ENCODE results near the gene MON1A.

Gene MON1A

DNA sequence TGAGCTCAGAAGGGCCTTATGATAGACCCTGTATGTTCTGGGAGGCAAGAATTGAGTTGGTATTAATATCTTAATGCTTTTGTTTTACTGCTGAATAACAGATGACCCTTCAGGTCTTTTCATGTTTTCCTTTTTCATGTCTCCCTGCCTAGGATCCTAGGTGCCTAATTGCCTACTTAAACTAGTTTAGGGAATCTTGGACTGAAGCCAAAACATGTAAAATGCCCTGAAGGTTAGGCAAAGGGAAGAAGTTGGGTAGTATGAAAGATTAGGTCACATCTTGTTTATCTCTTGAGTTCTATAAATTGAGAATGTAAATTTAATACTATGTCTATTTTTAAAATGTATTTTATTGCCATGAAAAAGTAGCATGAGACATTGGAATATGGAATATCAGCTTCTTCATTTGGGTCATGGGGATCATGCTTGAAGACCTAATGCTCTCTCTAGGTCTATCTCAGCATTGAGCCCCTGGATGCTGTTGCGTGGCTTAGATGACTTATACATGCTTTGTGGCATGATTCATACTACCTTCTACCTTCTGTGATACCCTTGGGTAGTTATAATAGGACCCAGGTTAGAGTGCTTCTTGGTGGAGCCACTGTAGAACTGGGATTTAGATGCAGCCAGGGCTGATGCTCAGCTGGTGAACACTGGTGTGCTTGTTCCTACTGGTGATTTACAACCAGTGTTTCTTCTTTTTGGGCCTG lies 36.8 kb upstream of the MON1A start:
- TF ChIP-seq CTCF (IDR thresholded peaks at IDR 0.05; ENCODE audit: low read depth, low read length) = no peak
- no peaks in the 10 kb centered on the region for H3K27me3 ChIP-seq (ENCODE audit: insufficient read depth, low read depth, severe bottlenecking)
- DNase-seq = no peak
- H3K4me3 ChIP-seq (ENCODE audit: low read depth, low read length) = no peak overlapping the region
- H3K9me3 ChIP-seq (ENCODE audit: severe bottlenecking) = no peaks in the 10 kb centered on the region
- H3K36me3 ChIP-seq = peaks cover 26% of the 10 kb centered on the region
- no peak overlapping the region for H3K27ac ChIP-seq

DNA sequence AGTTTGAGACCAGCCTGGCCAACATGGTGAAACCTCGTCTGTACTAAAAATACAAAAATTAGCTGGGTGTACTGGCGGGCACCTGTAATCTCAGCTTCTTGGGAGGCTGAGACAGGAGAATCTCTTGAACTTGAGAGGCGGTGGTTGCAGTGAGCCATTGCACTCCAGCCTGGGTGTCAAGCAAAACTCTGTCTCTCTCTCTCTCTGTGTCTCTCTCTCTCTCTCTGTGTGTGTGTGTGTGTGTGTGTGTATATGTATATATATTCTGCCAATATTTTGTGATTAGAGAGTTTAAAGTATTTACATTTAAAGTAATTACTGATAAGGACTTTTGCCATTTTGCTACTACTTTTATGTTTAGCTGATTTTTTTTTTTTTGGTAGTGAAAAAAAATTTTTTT lies 26.0 kb upstream of the MON1A start:
- no peaks in the 10 kb centered on the region for H3K27me3 ChIP-seq (ENCODE audit: insufficient read depth, low read depth, severe bottlenecking)
- H3K36me3 ChIP-seq = no peaks in the 10 kb centered on the region; the same call in 1 of the 2 replicates
- H3K4me3 ChIP-seq (ENCODE audit: low read depth, low read length) = no peak overlapping the region
- H3K9me3 ChIP-seq (ENCODE audit: severe bottlenecking) = no peaks in the 10 kb centered on the region
- DNase-seq = no peak
- no peak overlapping the region for H3K27ac ChIP-seq
- no peak for TF ChIP-seq CTCF (IDR thresholded peaks at IDR 0.05; ENCODE audit: low read depth, low read length)

- H3K9me3 ChIP-seq (ENCODE audit: severe bottlenecking) = no peaks in the 10 kb centered on the region
Measured at GRCh38 chr3:49952924-49953323, 23.3 kb upstream of the MON1A start.

GRCh38 chr3:49942651-49943050 lies 13.0 kb upstream of the MON1A start:
- H3K4me3 ChIP-seq (ENCODE audit: low read depth, low read length) = no peak overlapping the region
- no peak overlapping the region for H3K27ac ChIP-seq

More at GRCh38 chr3:49952924-49953323, 23.3 kb upstream of the MON1A start:
- H3K4me3 ChIP-seq (ENCODE audit: low read depth, low read length) = no peak overlapping the region
- DNase-seq = no peak
- no peaks in the 10 kb centered on the region for H3K36me3 ChIP-seq
- TF ChIP-seq CTCF (IDR thresholded peaks at IDR 0.05; ENCODE audit: low read depth, low read length) = no peak
- H3K27ac ChIP-seq = no peak overlapping the region
- no peaks in the 10 kb centered on the region for H3K27me3 ChIP-seq (ENCODE audit: insufficient read depth, low read depth, severe bottlenecking)

DNA sequence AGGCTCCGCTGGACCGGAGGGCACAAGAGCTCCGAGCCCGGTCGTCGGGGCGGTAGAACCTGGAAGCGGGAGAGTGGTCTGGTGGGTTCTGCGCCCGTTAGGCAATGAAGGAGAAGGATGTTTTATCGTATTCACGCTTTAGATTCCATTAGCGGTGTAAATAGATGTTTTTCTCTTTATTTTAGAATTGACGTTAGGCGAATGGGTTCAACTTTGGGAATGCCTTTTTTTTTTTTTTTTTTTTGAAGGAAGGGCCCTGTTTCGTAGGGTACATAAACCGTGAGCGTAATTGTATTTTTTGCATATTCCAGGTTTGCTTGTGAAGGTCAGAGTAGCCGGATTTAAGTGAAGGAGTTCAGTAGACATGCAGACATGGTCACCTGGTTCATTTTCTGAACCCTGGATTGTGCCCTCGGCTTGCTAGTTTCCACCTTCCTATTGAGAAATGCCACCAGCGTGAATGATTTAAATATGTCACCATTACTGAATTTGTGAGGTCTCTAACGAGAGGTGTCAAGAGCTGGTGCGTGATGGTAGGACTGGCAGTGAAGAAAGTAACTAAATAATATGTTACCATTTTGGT lies 11.1 kb upstream of the MON1A start:
- Histone ChIP-seq H3K27me3 (ENCODE audit: insufficient read depth, low read depth, severe bottlenecking) (no peaks in the 10 kb centered on the region), H3K36me3 (peaks cover 19% of the 10 kb centered on the region), H3K27ac (peak overlapping the region; percentile 86), H3K4me3 (ENCODE audit: low read depth, low read length) (peak overlapping the region; percentile 76), H3K9me3 (ENCODE audit: severe bottlenecking) (no peaks in the 10 kb centered on the region)
- TF ChIP-seq CTCF (IDR thresholded peaks at IDR 0.05; ENCODE audit: low read depth, low read length) = no peak
- no peak for DNase-seq

More at GRCh38 chr3:49942651-49943050, 13.0 kb upstream of the MON1A start:
- Histone ChIP-seq H3K9me3 (ENCODE audit: severe bottlenecking) (no peaks in the 10 kb centered on the region), H3K27me3 (ENCODE audit: insufficient read depth, low read depth, severe bottlenecking) (no peaks in the 10 kb centered on the region), H3K36me3 (peaks cover 19% of the 10 kb centered on the region)
- TF ChIP-seq CTCF (IDR thresholded peaks at IDR 0.05; ENCODE audit: low read depth, low read length) = no peak
- DNase-seq = no peak
